Measurements from ENCODE around the gene MPP4.
"Not testable (repeated sequence)": the region's sequence is repeated elsewhere in the genome, so short reads cannot be mapped to it uniquely, and the experiment has no call there.

MPP4 gene

GRCh38 chr2:201698588-201699226, at the start of gene MPP4:
TSS of gene MPP4 (minus strand) at chr2:201698644. CDS start at chr2:201693954, 4,690 bp downstream.
- no peak for DNase-seq

DNA sequence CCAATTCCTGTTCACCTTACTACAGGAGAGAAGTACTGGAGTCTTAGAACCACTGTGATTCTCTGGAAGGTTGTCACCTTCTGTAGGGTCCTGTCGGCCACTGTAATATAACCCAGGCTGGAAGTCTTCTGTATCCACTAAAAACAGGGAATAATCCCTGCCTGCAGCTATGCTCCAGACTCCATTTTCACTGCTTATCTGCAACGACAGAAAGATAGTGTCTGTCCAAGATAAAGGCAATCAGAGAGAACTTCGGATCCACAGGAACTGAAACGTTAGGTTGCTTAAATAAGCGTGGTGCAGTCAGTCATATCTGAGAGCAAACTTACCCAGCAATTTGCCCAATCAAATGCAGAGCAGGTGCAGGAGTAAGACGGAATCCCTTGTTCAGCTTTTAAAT, 48.1 kb upstream of the MPP4 start:
- no peak for DNase-seq

DNA sequence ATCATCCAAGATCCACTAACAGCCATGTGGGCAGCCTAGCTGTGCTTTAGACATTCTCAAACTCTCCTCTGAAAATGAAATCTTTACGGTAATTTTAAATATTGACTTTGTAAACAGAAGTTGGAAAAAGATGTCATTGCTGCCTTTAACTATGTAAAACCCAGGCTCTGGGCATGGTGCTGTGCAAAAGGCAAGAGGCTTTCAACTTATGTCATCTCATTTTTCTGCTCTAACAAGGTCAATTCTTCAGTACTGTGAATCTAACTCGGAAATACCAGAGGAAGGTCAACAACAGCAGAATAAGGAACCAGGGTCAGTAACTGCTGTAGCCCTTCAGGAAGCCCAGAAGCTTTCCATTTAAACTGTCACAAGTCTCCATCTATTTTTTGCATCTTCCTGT, 37.0 kb upstream of the MPP4 start:
- no peak for DNase-seq

DNA sequence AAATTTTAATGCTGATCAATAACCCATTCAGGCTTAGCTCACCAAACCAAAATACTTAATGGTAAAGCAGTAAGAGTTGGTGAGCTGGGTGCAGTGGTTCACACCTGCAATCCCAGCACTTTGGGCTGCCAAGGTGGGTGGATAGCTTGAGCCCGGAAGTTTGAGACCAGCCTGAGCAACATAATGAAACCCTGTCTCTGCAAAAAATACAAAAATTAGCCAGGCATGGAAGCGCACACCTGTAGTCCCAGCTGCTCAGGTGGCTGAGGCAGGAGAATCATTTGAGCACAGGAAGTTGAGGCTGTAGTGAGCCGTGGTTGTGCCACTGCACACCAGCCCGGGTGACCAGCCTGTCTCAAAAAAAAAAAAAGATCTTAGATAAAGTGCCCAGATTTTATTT, 35.7 kb upstream of the MPP4 start:
- DNase-seq: no peak

DNA sequence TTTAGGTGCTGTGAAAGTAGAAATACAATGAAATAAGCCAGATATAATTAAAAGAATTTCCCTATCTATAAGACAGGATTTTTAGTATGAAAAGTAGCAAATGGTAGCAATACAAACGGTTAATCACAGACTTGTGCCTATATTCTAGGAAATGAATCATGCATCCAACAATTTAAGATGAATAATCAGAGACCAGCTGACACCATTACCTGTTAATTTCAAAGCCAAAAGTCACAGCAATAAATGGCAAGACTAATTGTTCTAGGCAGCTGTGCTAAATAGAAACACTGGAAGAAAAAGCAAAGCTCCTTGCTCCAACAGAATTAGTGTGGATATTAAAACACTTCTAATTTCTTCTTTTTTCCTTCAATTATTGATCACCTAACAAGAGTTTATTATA, 35.1 kb upstream of the MPP4 start:
- DNase-seq: no peak

DNA sequence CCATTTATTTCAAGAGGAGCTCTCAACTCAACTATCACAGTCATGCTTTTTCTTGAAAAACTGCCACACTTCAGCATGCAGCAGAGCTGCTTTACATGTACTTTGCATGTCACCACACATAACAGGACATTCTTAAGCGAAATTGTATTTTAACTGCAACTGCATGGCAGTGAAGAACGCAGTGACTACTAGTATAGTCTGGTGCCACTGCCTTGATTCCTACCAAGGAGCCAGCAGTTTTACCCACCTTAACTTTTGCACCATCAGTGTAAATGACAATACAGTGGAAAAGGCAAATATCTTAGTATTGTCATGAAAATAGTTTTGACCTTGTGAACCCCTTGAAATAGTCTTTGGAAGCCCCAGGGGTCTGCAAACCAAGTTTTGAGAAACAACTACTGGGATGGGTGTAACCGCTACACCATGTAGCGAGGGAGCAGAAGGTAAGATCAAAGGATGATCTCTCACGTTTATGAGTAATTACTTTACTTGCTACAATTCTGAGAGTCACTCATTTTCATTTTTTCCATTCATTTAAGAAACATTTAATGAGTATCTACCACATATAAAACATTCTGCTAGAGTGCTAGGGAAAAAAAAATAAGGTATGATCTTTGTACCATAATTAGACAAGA, 32.3 kb upstream of the MPP4 start:
- DNase-seq: no peak

DNA sequence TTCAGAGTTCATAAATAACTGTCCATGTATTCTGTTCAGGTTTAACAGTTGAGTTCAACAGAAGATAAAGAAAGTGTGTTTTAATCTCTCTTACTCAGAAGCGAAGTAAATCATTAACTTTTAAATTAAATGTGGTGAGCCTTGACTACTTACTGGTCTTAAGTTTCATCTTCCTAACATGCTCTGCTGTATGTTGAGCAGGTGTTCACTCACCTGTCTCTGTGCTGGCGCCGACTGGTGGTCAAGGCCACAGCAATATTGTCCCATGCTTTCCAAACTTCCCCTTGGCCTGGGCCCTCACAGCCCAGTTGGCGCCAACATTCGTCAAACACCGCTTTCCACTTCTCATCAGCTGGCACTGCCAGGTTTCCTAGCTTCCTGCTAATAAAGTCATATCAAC, 17.0 kb upstream of the MPP4 start:
- DNase-seq: no peak

GRCh38 chr2:201712726-201713125, 14.3 kb upstream of the MPP4 start:
- DNase-seq: no peak

GRCh38 chr2:201709747-201710146, 11.3 kb upstream of the MPP4 start:
- no peak for DNase-seq

DNA sequence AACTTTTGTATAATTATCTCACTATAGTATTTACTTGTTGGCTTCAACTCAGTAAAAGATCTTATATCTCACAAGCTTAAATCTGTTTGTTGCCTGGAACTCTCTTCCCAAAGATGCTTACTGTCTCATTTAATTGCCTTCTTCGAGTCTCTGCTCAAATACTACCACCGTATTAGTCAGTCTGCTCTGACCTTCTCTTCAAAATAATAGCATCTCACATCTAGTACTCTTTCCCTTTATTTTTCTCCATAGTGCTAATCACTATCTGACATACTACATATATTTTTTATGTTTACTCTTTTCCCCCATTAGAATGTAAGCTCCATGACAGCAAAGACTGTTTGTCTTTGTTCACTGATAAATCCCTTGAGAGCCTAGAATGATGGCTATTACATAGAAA, 10.6 kb upstream of the MPP4 start:
- DNase-seq: no peak

- no peak for DNase-seq
Observed at GRCh38 chr2:201707753-201708152, 9.3 kb upstream of the MPP4 start.

DNA sequence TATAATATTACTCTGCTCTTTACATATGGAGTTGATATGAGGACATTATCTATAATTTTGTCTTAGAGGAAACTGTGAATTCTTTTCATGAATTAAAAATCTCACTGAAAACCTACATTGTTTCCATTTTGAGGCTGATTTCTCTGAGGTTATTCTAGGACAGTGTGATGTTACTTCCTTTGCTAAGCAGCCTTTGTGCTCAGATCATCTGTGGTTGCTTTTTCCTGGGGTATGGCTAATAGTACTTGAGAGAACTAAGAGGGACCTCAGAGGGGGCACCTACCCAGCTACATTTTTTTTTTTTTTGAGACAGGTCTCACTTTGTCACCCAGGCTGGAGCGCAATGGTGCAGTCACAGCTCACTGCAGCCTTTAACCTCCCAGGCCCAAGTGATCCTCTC, 8.7 kb upstream of the MPP4 start:
- no peak for DNase-seq

GRCh38 chr2:201704536-201704935, 6.1 kb upstream of the MPP4 start:
- DNase-seq: no peak

GRCh38 chr2:201701646-201702045, 3.2 kb upstream of the MPP4 start:
- DNase-seq: no peak

- DNase-seq: no peak
Observed at GRCh38 chr2:201699416-201699815, 972 bp upstream of the MPP4 start.

DNA sequence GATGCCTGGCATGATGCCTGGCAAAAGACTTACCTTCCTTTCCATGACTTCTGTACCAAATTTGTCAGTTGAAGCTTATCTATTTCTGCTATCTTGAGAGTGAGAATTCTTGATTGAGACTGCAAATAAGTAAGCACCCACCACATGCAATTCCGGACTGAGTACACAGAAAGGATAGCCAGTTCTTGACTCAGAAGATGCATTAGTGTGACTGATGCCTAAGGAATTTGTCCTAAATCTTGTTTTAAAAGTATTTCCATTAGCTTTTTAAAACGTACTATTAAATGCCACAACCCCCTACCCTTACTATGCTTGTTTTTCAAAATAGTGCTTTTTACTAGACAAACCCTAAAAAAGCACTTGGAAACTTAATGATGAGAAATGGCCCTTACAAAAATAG, 545 bp downstream of the MPP4 start:
- no peak for DNase-seq

GRCh38 chr2:201696151-201696659, 2.2 kb downstream of the MPP4 start:
- no peak for DNase-seq

GRCh38 chr2:201685156-201685555, 13.3 kb downstream of the MPP4 start:
- no peak for DNase-seq

GRCh38 chr2:201680743-201681142, 17.7 kb downstream of the MPP4 start:
- no peak for DNase-seq

- DNase-seq: no peak
Observed at GRCh38 chr2:201678401-201678800, 20.0 kb downstream of the MPP4 start.

DNA sequence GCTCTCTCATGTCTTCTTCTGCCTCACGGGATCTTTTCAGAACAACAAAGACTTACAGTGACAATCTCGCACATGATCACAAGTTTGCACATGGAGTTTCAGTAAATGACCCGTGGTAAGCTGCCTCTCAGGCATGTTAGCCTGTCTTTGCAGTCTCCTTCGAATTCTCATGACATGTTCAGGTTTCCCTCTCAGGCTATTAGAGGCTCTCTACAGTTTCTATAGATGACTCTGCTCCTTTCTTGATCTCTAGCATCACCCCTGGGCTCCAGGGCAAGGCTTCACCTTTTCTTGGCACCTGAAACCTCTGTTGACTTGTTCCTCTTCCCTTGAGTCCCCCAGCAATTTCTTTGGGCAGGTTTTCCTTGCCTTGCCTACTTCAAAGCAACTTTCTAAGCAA, 23.0 kb downstream of the MPP4 start:
- DNase-seq: no peak

GRCh38 chr2:201674794-201675193, 23.6 kb downstream of the MPP4 start:
- DNase-seq: no peak

DNA sequence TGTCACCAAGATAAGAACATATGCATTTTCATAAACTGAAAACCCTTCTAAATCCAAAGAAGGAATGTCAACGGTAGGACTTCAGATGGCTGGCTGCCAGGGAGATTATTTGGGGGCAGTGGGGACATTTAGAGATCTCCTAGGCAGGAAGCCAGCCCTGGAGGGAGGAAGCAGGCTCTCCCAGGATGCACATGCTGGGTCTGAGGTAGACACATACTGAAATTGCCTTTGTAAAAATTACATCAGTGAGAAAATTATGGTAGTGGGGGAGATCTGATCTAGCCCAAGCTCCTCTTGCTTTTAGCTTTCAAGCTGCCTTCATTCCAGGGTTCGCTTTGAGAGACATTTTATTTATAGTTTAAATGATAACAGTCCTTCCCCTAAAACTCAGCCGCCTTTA, 24.1 kb downstream of the MPP4 start:
- DNase-seq: no peak

DNA sequence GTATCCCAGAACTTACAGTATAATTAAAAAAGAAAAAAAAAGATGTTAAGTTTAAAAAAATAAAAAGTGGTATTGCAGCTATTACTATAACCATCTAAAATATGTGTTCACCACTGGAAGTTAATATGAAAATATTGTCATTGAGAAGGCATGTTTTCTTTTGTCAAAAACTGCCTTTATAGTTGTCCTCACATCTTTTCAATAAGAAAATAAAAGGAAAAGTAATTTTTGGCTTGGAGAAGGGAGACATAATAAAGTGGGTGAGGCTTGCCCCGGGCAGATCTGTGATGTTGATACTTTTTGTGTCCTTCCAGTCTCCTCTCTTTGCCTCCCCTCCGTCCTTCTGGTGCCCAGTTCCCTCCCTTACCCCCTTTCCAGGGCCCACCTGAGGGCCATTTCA, 24.9 kb downstream of the MPP4 start:
- DNase-seq: no peak

DNA sequence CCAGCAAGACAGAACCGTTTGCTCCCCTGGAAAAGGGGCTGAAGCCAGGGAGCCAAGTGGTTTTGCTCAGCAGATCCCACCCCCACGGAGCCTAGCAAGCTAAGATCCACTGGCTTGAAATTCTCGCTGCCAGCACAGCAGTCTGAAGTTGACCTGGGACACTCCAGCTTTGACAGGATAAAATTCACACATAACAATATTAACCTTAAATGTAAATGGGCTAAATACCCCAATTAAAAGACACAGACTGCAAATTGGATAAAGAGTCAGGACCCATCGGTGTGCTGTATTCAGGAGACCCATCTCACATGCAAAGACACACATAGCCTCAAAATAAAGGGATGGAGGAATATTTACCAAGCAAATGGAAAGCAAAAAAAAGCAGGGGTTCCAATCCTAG, 27.2 kb downstream of the MPP4 start:
- DNase-seq: not testable (repeated sequence)

Measured in SHP77 treated with DMSO at 0.1 percent for 48 hours (cell line).